ENCODE measurements around the gene VKORC1L1.
"Not testable (repeated sequence)": the region's sequence is repeated elsewhere in the genome, so short reads cannot be mapped to it uniquely, and the experiment has no call there.

Gene VKORC1L1

GRCh38 chr7:65937296-65937695, 64.4 kb downstream of the VKORC1L1 start:
- no peak for DNase-seq

DNA sequence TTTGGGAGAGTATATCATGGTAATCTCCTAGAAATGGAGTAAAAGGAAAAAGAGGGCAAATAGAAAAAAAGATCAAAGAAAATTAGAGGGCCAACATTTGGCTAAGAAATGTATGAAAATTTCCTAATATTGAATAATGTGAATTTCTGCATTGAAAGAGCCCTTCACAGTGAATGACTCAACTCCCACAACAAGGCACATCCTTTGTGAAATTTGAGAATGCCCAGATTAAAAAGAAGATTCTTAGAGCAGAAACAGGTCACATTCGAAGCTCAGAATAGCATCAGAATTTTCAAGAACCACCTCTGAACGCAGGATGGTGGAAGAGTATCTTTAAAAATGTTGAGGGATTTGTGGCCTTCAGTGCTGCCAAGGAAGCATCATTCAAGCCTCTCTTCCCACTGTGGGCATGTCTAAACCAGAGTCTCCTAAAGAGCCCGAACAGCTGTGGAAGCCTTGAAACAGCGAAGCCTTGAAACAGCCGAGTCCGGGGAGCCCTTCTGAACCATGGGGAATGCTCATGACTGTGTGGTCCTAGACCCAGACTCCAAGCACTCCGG, 65.5 kb downstream of the VKORC1L1 start:
- DNase-seq = no peak

- not testable (repeated sequence) for DNase-seq
Observed at GRCh38 chr7:65945787-65946186, 72.9 kb downstream of the VKORC1L1 start.

DNA sequence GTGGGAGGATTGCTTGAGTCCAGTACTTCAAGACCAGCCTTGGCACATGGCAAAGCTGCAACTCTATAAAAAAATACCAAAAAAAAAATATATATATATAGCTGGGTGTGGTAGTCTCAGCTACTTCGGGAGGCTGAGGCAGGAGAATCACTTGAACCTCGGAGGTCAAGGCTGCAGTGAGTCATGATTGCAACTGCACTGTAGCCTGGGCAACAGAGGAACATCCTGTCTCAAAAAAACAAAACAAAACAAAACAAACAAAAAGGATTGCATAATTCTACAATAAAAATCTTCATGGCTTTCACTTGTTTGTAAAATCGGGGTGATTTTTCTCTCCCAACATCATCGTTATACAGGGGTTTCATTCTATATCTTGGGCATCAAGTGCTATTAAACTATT, 74.0 kb downstream of the VKORC1L1 start:
- no peak for DNase-seq

DNA sequence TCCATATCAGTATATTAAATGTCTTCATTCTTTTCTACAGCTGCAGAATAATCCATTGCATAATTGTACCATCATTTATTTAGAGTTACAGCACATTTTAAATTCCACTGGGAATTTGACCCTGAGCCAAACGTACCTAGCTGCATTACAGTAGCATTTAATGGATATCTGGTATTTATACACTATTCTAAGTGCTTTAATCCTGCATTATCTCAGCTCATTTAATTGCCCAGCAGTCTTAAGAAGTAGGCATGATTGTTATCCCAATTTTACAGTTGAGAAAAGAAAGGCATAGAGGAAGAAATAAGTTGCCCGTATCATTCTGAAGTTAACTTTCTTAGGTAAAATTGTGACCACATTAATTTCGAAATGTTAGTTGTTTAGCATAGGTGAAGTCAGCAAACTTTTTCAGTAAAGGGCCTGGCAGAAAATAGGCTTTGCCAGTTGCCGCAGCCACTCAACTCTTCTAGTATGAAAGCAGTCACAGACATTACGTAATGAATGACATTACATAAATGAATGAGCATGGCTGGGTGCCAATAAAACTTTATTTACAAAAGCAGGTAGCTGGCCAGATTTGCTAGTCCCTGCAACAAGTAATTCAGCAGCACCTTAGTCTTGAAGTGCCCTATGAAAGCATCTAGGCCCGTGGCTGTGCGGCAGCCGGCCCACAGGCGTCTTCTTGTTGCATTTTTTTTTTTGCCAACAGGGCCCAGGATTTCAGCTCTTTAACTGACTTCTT, 79.1 kb downstream of the VKORC1L1 start:
- DNase-seq = no peak

DNA sequence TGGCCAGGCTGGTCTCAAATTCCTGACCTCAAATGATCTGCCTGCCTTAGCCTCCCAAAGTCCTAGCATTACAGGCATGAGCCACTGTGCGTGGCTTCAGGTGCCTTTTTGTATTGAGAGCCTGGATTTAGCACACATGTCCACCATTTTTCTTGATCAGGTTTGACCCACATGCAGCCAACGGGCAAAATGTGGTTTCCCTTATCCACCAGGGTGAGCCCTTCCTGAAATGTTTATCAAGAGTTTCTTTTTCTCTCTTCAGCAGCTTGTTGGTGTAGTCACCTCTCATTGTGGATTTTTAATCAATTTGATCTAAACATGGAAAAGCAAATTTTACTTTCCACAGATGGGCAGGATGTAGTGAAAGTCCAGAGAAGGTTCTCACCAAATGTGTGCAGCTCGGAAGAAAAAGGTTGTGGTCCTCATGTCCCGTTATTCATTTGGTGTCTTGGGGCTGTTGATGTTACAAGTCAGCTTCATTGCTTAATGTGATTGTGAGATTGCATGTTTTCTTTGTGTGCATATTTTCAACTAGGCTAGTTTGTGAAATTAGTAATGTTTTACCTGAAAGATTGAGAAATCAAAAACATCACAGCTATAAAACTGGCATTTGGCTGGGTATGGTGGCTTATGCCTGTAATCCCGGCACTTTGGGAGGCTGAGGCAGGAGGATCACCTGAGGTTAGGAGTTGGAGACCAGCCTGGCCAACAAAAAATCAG, 80.3 kb downstream of the VKORC1L1 start:
- DNase-seq = no peak

DNA sequence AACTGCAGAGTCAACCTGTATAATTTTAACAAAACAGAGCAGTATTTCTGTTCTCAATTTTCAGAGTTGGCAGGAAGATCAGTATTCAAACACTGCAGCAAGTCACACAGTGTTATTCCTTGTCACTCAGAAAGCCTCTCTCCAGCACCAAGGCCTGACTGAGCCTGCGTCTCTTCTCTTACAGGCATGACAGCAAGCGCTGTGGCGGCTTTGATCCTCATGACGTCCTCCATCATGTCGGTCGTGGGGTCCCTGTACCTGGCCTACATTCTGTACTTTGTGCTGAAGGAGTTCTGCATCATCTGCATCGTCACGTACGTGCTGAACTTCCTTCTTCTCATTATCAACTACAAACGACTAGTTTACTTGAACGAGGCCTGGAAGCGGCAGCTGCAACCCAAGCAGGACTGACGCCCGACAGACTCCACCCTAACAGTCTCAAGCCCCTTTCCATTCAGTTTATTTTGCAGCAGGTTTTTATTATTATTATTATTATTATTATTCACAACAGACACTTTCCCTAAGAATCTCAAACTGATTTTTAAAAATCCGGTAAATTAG, 81.1 kb downstream of the VKORC1L1 start:
- DNase-seq = no peak

- DNase-seq = no peak
Observed at GRCh38 chr7:65955718-65956117, 82.8 kb downstream of the VKORC1L1 start.

- peak in 7 of 56 donors; percentile 5 to 26 (median 18) for DNase-seq
Observed at GRCh38 chr7:65960351-65961074, 87.6 kb downstream of the VKORC1L1 start.

DNA sequence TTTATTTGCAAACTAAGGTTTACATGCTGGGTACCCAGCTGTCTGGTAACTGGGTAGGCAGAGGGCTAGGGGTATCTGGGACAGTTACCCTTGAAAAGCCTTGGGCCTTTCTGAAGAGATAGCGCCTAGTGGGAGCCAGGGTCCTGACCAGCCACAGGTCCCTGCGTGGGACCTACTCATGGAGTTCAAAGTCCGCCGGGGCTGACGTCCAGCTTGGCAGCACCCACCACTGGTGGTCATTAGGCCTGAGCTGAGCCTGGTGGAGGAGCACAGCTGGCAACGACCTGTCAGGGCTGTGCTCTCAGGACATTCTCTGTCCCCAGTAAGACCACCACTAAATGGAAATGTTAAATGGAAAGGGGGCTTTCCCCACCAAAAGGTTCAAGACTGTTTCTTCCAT, 89.2 kb downstream of the VKORC1L1 start:
- no peak for DNase-seq

GRCh38 chr7:65964671-65965070, 91.8 kb downstream of the VKORC1L1 start:
- not testable (repeated sequence) for DNase-seq

GRCh38 chr7:65966146-65966545, 93.3 kb downstream of the VKORC1L1 start:
- DNase-seq = peak in 2 of 56 donors; percentile 5 to 51

DNA sequence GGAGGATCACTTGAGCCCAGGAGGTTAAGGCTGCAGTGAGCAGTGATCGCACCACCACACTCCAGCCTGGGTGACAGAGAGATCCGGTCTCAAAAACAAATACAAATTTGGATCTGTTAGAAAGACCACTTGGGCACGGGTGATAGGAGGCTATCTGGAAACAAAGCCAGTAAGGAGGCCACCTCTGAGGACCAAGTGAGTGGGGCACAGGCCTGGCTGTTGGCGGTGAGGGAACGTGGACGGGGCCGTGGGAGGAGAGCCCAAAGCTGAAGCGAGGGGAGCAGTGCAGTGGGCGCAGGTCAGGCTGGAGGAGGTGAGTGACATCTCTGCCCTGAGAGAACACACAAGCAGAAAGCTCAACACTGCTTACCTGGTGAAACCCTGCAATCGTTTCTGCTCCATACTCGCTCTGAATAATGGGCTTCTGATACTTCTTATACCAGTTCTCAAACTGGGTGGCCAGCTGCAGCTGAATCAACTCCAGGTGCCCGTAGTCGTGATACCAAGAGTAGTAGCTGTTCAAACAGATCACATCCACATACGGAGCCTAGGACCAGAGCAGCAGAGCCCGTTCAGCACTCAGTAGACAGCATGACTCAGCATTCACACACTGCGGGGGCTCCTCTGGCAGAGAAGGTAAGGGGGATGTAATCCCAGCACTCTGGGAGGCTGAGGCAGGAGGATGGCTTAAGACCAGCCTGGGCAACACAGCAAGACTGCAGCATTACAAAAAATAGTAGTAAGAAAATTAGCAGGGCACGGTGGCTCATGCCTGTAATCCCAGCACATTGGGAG, 94.7 kb downstream of the VKORC1L1 start:
- no peak for DNase-seq

DNA sequence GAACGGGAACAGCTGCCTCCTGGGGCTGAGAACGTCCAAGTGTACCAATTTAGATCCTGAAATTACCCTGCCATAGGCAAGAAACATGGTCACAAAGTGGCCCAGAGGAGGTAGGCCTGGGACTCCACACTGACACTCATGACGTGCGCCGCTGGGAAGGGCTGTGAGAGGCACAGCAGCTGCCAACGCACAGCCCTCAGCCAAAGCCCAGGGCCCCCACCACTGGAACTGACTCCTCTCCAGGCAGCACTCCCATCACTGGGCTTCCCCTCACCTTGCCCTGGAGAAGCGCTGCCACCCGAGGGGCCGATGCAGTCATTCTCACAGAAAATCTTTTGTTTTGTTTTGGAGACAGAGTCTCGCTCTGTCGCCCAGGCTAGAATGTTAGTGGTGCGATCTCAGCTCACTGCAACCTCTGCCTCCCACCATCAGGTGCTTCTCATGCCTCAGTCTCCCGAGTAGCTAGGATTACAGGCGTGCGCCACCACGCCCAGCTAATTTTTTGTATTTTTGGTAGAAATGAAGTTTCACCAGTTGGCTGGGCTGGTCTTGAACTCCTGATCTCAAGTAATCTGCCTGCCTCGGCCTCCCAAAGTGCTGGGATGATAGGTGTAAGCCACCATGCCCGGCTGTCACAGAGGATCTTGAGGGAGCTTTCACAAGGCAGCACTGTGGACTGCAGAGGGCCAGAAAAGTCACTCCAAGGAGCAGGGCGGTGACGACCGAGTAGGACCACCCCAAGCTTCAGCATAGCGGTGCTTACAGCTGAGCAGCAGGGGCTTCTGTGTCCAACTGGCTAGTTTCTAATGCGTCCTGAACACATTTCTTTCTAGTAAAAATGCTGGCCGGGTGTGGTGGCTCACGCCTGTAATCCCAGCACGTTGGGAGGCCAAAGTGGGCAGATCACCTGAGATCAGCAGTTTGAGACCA, 95.6 kb downstream of the VKORC1L1 start:
- no peak for DNase-seq

DNA sequence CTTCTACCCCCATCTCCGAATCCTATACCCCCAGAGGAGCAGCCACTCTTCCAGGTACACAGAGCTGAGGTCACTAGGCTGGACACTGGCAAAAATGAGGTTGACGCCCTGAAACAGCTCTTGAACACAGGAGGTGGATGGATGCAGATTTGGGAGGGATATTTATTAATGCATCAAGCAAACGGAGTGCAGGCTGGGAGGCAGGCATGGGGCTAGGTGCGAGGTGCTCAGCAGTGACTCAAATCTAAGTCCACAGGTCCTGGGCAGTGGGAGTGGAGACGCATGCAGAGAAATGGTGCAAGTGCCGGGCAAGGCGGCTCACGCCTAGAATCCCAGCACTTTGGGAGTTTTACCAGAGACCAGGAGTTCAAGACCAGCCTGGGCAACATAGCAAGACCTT, 98.1 kb downstream of the VKORC1L1 start:
- no peak for DNase-seq

DNA sequence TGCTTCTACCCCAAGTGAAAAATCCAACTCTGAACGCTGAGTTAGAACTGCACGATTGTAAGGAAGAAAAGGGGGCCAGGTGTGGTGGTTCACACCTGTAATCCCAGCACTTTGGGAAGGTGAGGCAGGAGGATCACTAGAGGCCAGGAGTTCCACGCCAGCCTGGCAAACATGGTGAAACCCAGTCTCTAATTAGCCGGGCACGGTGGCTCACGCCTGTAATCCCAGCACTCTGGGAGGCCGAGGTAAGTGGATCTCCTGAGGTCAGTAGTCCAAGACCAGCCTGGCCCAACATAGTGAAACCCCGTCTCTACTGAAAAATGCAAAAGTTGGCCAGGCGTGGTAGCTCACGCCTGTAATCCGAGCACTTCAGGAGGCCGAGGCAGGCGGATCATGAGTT, 100.1 kb downstream of the VKORC1L1 start:
- no peak for DNase-seq

DNA sequence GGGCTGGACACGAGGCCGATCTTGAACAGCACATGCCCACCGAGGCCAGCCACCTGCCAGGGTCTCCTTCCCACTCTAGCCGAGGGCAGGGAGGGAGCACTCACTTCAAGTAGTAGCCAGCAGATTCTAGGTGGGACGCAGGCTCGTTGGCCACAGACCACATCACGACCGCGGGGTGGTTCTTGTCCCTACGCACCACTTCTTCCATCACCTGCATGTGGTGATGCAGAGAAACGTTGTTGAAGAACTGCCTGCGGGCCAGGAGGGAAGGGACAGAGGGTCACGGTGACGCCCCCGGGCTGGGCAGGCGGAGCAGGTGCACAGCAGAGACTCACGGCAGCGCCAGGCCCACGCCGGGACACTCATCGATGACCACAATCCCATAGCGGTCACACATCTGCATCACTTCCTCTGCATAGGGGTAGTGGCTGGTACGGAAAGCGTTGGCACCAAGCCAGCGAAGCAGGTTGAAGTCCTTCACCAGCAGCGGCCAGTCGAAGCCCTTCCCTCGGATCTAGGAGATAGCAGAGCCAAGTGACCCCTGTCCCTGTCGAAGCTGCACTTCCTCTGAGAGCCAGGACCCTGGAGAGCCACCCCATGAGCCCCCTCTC, 101.4 kb downstream of the VKORC1L1 start:
- DNase-seq = peak in 2 of 56 donors; percentile 6 to 11

DNA sequence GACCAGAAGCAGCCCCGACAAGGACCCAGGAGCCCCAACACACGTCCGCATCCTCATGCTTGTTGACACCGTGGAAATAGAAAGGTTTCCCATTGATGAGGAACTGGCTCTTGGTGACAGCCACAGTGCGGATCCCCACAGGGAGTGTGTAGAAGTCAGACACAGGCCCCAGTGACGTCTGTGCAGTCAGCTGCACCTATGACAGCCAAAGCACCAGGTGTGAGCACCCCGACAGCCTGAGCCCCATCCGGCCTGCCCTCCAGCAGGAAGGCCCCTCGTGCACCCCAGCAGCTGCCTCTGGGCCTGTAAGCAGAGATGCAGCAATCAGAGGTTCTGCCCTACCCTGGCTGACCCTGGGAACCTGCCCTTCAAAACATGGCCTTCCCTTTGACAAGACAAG, 102.0 kb downstream of the VKORC1L1 start:
- DNase-seq = no peak

GRCh38 chr7:65975814-65976445, 103.1 kb downstream of the VKORC1L1 start:
- no peak for DNase-seq

Data from amygdala (tissue), 56 donors.